Left lung (tissue), 10 donors: Measurements from ENCODE around the gene APEH. TPM values are rescaled to one million over a fixed set of nuclear protein-coding genes. Genes with fewer than 3 reads are reported as not detected.

Experiments
- ATAC-seq: fragments of 200-7000 bp; cut with Tn5 transposase; one replicate; pipeline ENCODE4 v1.9.1; 2020; ENCODE audit warnings: moderate library complexity
- DNase-seq, 4 donors: peaks; one replicate each; pipeline ENCODE4 v3.0.0-alpha.2; 2013 to 2020
- H3K27ac ChIP-seq, 2 donors: fragments of 200-600 bp; sonication (generic) in 1 of 2; one replicate each; pipeline versions ENCODE4 v1.5.0 to v1.8.0; 2020 to 2021
- H3K27me3 ChIP-seq, 2 donors: fragments of 200-600 bp; sonication (generic) in 1 of 2; one replicate each; pipeline versions ENCODE4 v1.5.0 to v1.8.0; 2020 to 2021
- H3K36me3 ChIP-seq, 2 donors: fragments of 200-600 bp; sonication (generic) in 1 of 2; one replicate each; pipeline versions ENCODE4 v1.5.0 to v1.8.0; 2020 to 2021
- H3K4me1 ChIP-seq, 2 donors: fragments of 200-600 bp; one replicate each; pipeline ENCODE4 v1.8.0; 2021
- H3K4me3 ChIP-seq, 2 donors: fragments of 200-600 bp; sonication (generic) in 1 of 2; one replicate each; pipeline versions ENCODE4 v1.5.0 to v1.8.0; 2020 to 2021; ENCODE audit warnings: mild to moderate bottlenecking in 1 of 2
- H3K9me3 ChIP-seq, 2 donors: fragments of 200-600 bp; sonication (generic) in 1 of 2; one replicate each; pipeline versions ENCODE4 v1.5.0 to v1.8.0; 2020 to 2021
- intact Hi-C, 2 donors: fragments of 100-400 bp; cut with DNase I; formaldehyde crosslinking; loops; one replicate each; pipeline versions ENCODE4 v1.11.2 to v1.14.2; 2022
- polyA plus RNA-seq, 6 donors: library from polyadenylated mRNA; unstranded; fragments of 120-200 nt; gene quantifications; one replicate each; pipeline ENCODE4 v1.2.1, GENCODE V29; 2013; ENCODE audit not compliant: insufficient read length in 6 of 6
- total RNA-seq, 2 donors: library from RNA; stranded (reverse); fragmentation: NEBNext Ultra II Directional; extraction: Animal tissue kit (Norgen Biotek cat#: 25700); gene quantifications; one replicate each; pipeline ENCODE4 v1.2.1, GENCODE V29; 2021
- TF ChIP-seq, protein P1 (sequence below), 2 donors: fragments of 200-600 bp; sonication (generic) in 1 of 2; IDR thresholded peaks; one replicate each; pipeline versions ENCODE4 v1.5.0 to v1.8.0; 2021; ENCODE audit warnings: antibody characterized with exemption in 2 of 2
- donor health status: DM: no; HTN: yes; CAD: no.
- donor health status: DM: no; HTN: no; CAD: no.

APEH gene
- total and polyA plus RNA-seq, 8 donors, result 88.6 to 122 (median 105) TPM

DNA sequence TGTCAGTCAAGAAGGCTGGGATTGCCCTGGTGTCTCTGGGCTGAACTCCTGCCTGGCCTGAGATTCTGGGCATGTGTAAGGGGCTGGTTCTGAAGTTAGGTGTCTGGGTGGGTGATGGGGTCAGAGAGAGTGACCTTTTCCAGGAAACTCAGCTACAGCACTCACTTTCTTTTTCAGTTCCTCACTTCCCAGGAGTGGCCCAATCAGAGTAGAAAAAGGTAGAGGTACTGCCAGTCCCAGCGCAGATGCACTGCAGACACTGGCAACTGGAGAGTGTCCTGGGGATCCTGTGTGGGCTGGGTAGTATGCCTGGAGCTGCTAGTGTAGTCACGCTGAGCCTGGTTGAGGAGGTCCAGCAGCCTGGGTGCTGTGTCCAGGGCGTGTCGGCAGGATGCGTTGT is 46.5 kb upstream of the APEH start:
- TF ChIP-seq, protein P1, sequence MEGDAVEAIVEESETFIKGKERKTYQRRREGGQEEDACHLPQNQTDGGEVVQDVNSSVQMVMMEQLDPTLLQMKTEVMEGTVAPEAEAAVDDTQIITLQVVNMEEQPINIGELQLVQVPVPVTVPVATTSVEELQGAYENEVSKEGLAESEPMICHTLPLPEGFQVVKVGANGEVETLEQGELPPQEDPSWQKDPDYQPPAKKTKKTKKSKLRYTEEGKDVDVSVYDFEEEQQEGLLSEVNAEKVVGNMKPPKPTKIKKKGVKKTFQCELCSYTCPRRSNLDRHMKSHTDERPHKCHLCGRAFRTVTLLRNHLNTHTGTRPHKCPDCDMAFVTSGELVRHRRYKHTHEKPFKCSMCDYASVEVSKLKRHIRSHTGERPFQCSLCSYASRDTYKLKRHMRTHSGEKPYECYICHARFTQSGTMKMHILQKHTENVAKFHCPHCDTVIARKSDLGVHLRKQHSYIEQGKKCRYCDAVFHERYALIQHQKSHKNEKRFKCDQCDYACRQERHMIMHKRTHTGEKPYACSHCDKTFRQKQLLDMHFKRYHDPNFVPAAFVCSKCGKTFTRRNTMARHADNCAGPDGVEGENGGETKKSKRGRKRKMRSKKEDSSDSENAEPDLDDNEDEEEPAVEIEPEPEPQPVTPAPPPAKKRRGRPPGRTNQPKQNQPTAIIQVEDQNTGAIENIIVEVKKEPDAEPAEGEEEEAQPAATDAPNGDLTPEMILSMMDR (IDR thresholded peaks at IDR 0.05), result no peak
- Histone ChIP-seq H3K4me1 (no peaks in the 10 kb centered on the region), H3K27ac (no peak overlapping the region), H3K36me3 (no peaks in the 10 kb centered on the region), H3K4me3 (no peak overlapping the region), H3K27me3 (no peaks in the 10 kb centered on the region), H3K9me3 (no peaks in the 10 kb centered on the region)
- intact Hi-C loops, result no loop called here
- DNase-seq (no peak), ATAC-seq (no peak)

DNA sequence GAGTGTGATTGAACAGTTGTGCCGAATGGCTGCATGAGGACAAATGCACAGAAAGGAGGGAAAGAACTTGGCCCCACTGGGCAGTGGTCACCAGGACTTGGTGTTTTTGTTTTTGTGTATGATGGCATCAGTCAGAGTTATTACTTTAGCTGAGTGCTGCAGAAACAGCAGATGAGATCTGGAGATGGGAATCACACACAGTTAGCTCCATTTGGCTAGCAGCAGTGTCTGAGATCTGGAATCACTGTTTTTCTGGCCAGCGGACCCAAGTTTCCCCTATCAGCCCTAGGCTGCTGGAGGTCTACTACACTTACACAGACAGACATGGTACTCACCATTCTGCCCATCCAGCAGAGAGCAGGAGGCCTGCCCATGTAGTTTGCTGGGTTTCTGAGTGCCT is 45.9 kb upstream of the APEH start:
- ATAC-seq (no peak), DNase-seq (no peak)
- TF ChIP-seq, protein P1 (IDR thresholded peaks at IDR 0.05), result no peak
- H3K4me3 ChIP-seq, result no peak overlapping the region
- no peaks in the 10 kb centered on the region for H3K9me3 ChIP-seq
- intact Hi-C loops, result no loop called here
- H3K27me3 ChIP-seq, result no peaks in the 10 kb centered on the region
- H3K27ac ChIP-seq, result no peak overlapping the region
- no peaks in the 10 kb centered on the region for H3K4me1 ChIP-seq
- no peaks in the 10 kb centered on the region for H3K36me3 ChIP-seq

DNA sequence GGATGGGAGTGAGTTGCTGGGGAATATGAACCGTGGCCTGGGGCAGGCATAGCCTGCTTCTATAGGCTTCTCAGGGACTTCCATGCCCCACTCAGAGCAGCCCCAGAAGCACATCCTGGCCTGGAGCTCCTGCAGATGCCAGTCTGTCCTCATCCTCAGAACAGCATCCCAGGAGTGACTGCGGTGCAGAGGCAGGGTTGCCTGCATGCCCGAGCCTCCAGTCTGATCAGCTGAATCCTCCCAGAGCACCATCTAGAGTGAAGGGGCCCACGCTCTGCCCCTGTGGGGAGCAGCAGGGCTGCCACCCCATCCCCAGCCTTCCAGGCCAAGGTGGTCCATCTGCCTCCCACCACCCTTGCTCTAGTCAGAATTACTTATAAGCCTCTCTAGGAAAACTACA is 44.7 kb upstream of the APEH start:
- ATAC-seq, result no peak

DNA sequence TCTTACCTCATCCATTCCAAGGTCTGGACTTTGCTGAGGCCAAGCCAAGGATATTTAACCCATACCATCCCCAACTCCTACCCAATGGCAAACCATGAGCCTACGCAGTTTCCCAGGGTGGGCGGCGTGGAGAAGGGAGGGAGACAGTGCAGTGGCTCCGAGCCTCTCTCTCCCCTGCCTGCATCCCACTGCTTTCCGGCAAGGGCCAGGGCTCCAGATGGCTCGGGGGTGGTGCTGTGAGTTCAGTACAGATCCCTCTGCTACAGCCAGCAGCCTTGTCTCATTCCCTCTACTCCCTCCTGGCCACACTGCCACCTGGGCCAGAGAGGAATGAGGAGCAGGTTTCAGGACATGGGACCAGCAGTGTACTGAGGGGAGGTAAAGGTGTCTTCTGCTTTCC is 44.3 kb upstream of the APEH start:
- no peak for ATAC-seq
- H3K4me3 ChIP-seq, result no peak overlapping the region
- no peaks in the 10 kb centered on the region for H3K4me1 ChIP-seq
- H3K9me3 ChIP-seq, result no peaks in the 10 kb centered on the region
- no peaks in the 10 kb centered on the region for H3K36me3 ChIP-seq
- H3K27me3 ChIP-seq, result no peaks in the 10 kb centered on the region
- intact Hi-C loops, result no loop called here
- no peak for DNase-seq
- TF ChIP-seq, protein P1 (IDR thresholded peaks at IDR 0.05), result no peak
- no peak overlapping the region for H3K27ac ChIP-seq

More for the DNA sequence above, 44.7 kb upstream of the APEH start:
- intact Hi-C loops, result no loop called here
- H3K9me3 ChIP-seq, result no peaks in the 10 kb centered on the region
- H3K36me3 ChIP-seq, result no peaks in the 10 kb centered on the region
- TF ChIP-seq, protein P1 (IDR thresholded peaks at IDR 0.05), result no peak
- no peak overlapping the region for H3K27ac ChIP-seq
- H3K4me3 ChIP-seq, result no peak overlapping the region
- no peak for DNase-seq
- no peaks in the 10 kb centered on the region for H3K4me1 ChIP-seq
- H3K27me3 ChIP-seq, result no peaks in the 10 kb centered on the region

DNA sequence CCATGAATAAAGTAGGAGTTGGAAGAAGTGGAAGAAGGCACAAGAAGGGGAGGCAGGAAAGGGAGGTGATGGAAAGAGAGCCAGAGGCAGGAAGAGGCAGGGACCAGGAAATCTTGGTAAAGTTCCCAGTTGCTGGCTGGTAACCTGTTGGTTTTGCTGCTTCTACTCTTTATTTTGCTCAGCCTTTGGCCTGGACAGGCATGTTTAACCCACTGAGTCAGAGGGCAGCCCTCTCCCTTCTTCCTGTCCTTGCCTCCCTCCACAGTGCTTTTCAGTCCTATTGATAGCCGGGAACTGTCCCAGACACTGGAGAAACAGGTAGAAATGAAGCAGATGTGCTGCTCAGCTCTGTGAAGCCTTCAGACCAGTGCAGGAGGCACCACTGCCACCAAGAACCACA is 43.4 kb upstream of the APEH start:
- Histone ChIP-seq H3K27ac (no peak overlapping the region), H3K27me3 (no peaks in the 10 kb centered on the region), H3K36me3 (no peaks in the 10 kb centered on the region), H3K4me1 (no peaks in the 10 kb centered on the region), H3K9me3 (no peaks in the 10 kb centered on the region), H3K4me3 (no peak overlapping the region)
- DNase-seq (no peak), ATAC-seq (no peak)
- intact Hi-C loops, result no loop called here
- TF ChIP-seq, protein P1 (IDR thresholded peaks at IDR 0.05), result no peak
